ENCODE results near the gene RARB.

RARB gene

GRCh38 chr3:25473246-25473645 is 45.2 kb downstream of the RARB start:
- no peak for DNase-seq

GRCh38 chr3:25474052-25474451 is 46.0 kb downstream of the RARB start:
- no peak for DNase-seq

- DNase-seq = no peak
These were observed 48.6 kb downstream of the RARB start for GRCh38 chr3:25476639-25477038.

- no peak for DNase-seq
These were observed 50.2 kb downstream of the RARB start for GRCh38 chr3:25478211-25478757.

- no peak for DNase-seq
These were observed 51.1 kb downstream of the RARB start for GRCh38 chr3:25478964-25479726.

- DNase-seq = no peak
These were observed 51.6 kb downstream of the RARB start for GRCh38 chr3:25479727-25480010.

- no peak for DNase-seq
These were observed 52.7 kb downstream of the RARB start for GRCh38 chr3:25480811-25481210.

- DNase-seq = no peak
These were observed 53.3 kb downstream of the RARB start for GRCh38 chr3:25481386-25481785.

- no peak for DNase-seq
These were observed 55.4 kb downstream of the RARB start for GRCh38 chr3:25483456-25483855.

GRCh38 chr3:25485673-25486072 is 57.6 kb downstream of the RARB start:
- no peak for DNase-seq

- DNase-seq = no peak
These were observed 58.9 kb downstream of the RARB start for GRCh38 chr3:25486932-25487331.

GRCh38 chr3:25489858-25490593 is 62.0 kb downstream of the RARB start:
- DNase-seq = no peak

GRCh38 chr3:25493246-25493645 is 65.2 kb downstream of the RARB start:
- no peak for DNase-seq

- DNase-seq = no peak
These were observed 65.7 kb downstream of the RARB start for GRCh38 chr3:25493786-25494185.

GRCh38 chr3:25495304-25495703 is 67.2 kb downstream of the RARB start:
- DNase-seq = no peak

GRCh38 chr3:25495726-25496253 is 67.7 kb downstream of the RARB start:
- no peak for DNase-seq

GRCh38 chr3:25497096-25497495 is 69.0 kb downstream of the RARB start:
- DNase-seq = no peak

- DNase-seq = no peak
These were observed 72.7 kb downstream of the RARB start for GRCh38 chr3:25500706-25501210.

- DNase-seq = no peak
These were observed 74.2 kb downstream of the RARB start for GRCh38 chr3:25502233-25502632.

GRCh38 chr3:25503898-25504301 is 75.8 kb downstream of the RARB start:
- no peak for DNase-seq

GRCh38 chr3:25505581-25505980 is 77.5 kb downstream of the RARB start:
- DNase-seq = no peak

- DNase-seq = no peak
These were observed 79.7 kb downstream of the RARB start for GRCh38 chr3:25507811-25508210.

GRCh38 chr3:25508433-25508832 is 80.4 kb downstream of the RARB start:
- no peak for DNase-seq

GRCh38 chr3:25508901-25509300 is 80.8 kb downstream of the RARB start:
- no peak for DNase-seq
